ENCODE measurements around the gene PCGF3.

Gene PCGF3

GRCh38 chr4:785332-786073, 79.9 kb downstream of the PCGF3 start:
- TF ChIP-seq, protein P1, sequence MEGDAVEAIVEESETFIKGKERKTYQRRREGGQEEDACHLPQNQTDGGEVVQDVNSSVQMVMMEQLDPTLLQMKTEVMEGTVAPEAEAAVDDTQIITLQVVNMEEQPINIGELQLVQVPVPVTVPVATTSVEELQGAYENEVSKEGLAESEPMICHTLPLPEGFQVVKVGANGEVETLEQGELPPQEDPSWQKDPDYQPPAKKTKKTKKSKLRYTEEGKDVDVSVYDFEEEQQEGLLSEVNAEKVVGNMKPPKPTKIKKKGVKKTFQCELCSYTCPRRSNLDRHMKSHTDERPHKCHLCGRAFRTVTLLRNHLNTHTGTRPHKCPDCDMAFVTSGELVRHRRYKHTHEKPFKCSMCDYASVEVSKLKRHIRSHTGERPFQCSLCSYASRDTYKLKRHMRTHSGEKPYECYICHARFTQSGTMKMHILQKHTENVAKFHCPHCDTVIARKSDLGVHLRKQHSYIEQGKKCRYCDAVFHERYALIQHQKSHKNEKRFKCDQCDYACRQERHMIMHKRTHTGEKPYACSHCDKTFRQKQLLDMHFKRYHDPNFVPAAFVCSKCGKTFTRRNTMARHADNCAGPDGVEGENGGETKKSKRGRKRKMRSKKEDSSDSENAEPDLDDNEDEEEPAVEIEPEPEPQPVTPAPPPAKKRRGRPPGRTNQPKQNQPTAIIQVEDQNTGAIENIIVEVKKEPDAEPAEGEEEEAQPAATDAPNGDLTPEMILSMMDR (IDR thresholded peaks at IDR 0.05; ENCODE audit: insufficient read depth, low read length, poor library complexity, severe bottlenecking): no peak
- no peak for TF ChIP-seq EZH2phosphoT487 (conservative IDR thresholded peaks at IDR 0.05; ENCODE audit: low read length)
- no peaks in the 10 kb centered on the region for H3K27me3 ChIP-seq (ENCODE audit: low read length)
- no peaks in the 10 kb centered on the region for H3F3A ChIP-seq (ENCODE audit: insufficient read depth)
- no peaks in the 10 kb centered on the region for H3K9me3 ChIP-seq (ENCODE audit: insufficient read depth, low read length)
- H3K27ac ChIP-seq (ENCODE audit: low read depth, low read length): no peak overlapping the region
- H4K20me1 ChIP-seq (ENCODE audit: low read depth, low read length): no peaks in the 10 kb centered on the region
- H3K79me2 ChIP-seq (ENCODE audit: insufficient read depth, low read length): peaks cover 11% of the 10 kb centered on the region
- no peak overlapping the region for H3K9ac ChIP-seq (ENCODE audit: low read length)
- H3K36me3 ChIP-seq (ENCODE audit: low read length): no peaks in the 10 kb centered on the region
- no peak overlapping the region for H2AFZ ChIP-seq (ENCODE audit: low read depth, low read length, severe bottlenecking)
- H3K9me2 ChIP-seq (replicated peaks; ENCODE audit: insufficient read depth, low read length): no peaks in the 10 kb centered on the region
- no peak overlapping the region for H3K4me2 ChIP-seq (ENCODE audit: low read depth, low read length, poor library complexity, severe bottlenecking)
- H3K4me3 ChIP-seq (ENCODE audit: insufficient read depth, low read length, poor library complexity, severe bottlenecking): no peak overlapping the region

- no peaks in the 10 kb centered on the region for H3K27me3 ChIP-seq (ENCODE audit: low read length)
- peaks cover 4% of the 10 kb centered on the region for H3K79me2 ChIP-seq (ENCODE audit: insufficient read depth, low read length)
- H3K9me3 ChIP-seq (ENCODE audit: insufficient read depth, low read length): no peaks in the 10 kb centered on the region
- no peaks in the 10 kb centered on the region for H3K9me2 ChIP-seq (replicated peaks; ENCODE audit: insufficient read depth, low read length)
- H3K4me2 ChIP-seq (ENCODE audit: low read depth, low read length, poor library complexity, severe bottlenecking): no peak overlapping the region
- 0 out of 2 replicates have a peak, but pooled peaks cover 3% of the 10 kb centered on the region for H3F3A ChIP-seq (ENCODE audit: insufficient read depth)
- H3K4me3 ChIP-seq (ENCODE audit: insufficient read depth, low read length, poor library complexity, severe bottlenecking): no peak overlapping the region
- H3K9ac ChIP-seq (ENCODE audit: low read length): no peak overlapping the region
- H2AFZ ChIP-seq (ENCODE audit: low read depth, low read length, severe bottlenecking): no peak overlapping the region
- no peak overlapping the region for H3K27ac ChIP-seq (ENCODE audit: low read depth, low read length)
- no peaks in the 10 kb centered on the region for H3K36me3 ChIP-seq (ENCODE audit: low read length)
- H4K20me1 ChIP-seq (ENCODE audit: low read depth, low read length): no peaks in the 10 kb centered on the region
- TF ChIP-seq EZH2phosphoT487 (conservative IDR thresholded peaks at IDR 0.05; ENCODE audit: low read length): no peak
- TF ChIP-seq, protein P1 (IDR thresholded peaks at IDR 0.05; ENCODE audit: insufficient read depth, low read length, poor library complexity, severe bottlenecking): no peak
Observed at GRCh38 chr4:786074-786741, 80.6 kb downstream of the PCGF3 start.

DNA sequence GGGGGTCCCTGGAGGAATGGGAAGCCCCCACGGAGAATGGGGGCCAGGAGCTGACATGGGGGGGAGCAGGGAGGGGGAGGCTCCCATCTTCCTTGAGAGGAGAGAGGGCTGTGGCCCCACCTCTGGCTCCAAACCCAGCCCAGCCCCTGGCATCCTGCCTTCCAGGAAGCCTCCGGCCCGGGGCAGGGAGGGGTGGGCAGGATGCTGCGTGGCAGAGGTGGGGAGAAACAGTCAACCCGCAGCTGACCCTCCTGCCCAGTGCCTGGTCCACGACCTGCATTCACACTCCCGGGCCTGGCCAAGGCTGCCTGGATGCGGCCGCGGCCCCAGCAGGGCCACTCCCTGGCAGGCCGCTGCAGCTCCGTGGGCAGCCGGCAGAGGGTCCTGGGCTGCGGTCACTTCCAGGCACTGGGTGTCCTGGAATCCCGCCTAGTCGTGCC, 81.2 kb downstream of the PCGF3 start:
- Histone ChIP-seq H4K20me1 (ENCODE audit: low read depth, low read length) (no peaks in the 10 kb centered on the region), H3K4me3 (ENCODE audit: insufficient read depth, low read length, poor library complexity, severe bottlenecking) (no peak overlapping the region), H3K27me3 (ENCODE audit: low read length) (no peaks in the 10 kb centered on the region), H3K27ac (ENCODE audit: low read depth, low read length) (no peak overlapping the region), H3K36me3 (ENCODE audit: low read length) (no peaks in the 10 kb centered on the region), H3K79me2 (ENCODE audit: insufficient read depth, low read length) (no peaks in the 10 kb centered on the region), H3F3A (ENCODE audit: insufficient read depth) (0 out of 2 replicates have a peak, but pooled peaks cover 3% of the 10 kb centered on the region), H2AFZ (ENCODE audit: low read depth, low read length, severe bottlenecking) (no peak overlapping the region), H3K4me2 (ENCODE audit: low read depth, low read length, poor library complexity, severe bottlenecking) (no peak overlapping the region), H3K9me2 (replicated peaks; ENCODE audit: insufficient read depth, low read length) (no peaks in the 10 kb centered on the region), H3K9ac (ENCODE audit: low read length) (no peak overlapping the region), H3K9me3 (ENCODE audit: insufficient read depth, low read length) (no peaks in the 10 kb centered on the region)
- TF ChIP-seq EZH2phosphoT487 (conservative IDR thresholded peaks at IDR 0.05; ENCODE audit: low read length): no peak
- TF ChIP-seq, protein P1 (IDR thresholded peaks at IDR 0.05; ENCODE audit: insufficient read depth, low read length, poor library complexity, severe bottlenecking): no peak
